HG02763 (cell line): Measurements from ENCODE around the gene HLX.

Source experiments
- ATAC-seq: cut with Tn5 transposase; IDR thresholded peaks from one replicate; pipeline ENCODE4 v1.9.1; 2021; ENCODE audit warnings: mild to moderate bottlenecking, moderate library complexity; ENCODE audit not compliant: unreplicated experiment

HLX gene

GRCh38 chr1:220879076-220879508, at the start of gene HLX:
Gene HLX (plus strand): TSS chr1:220879443. CDS start chr1:220879858, 415 bp downstream.
- peak; percentile 66 for ATAC-seq

GRCh38 chr1:220833436-220833835, 45.8 kb upstream of the HLX start:
- ATAC-seq = no peak

GRCh38 chr1:220834155-220834870, 44.9 kb upstream of the HLX start:
- ATAC-seq = no peak

- no peak for ATAC-seq
Measured at GRCh38 chr1:220838578-220838977, 40.7 kb upstream of the HLX start.

GRCh38 chr1:220839474-220839873, 39.8 kb upstream of the HLX start:
- ATAC-seq = no peak

GRCh38 chr1:220841293-220841692, 38.0 kb upstream of the HLX start:
- no peak for ATAC-seq

GRCh38 chr1:220843481-220844011, 35.7 kb upstream of the HLX start:
- ATAC-seq = no peak

GRCh38 chr1:220852408-220852807, 26.8 kb upstream of the HLX start:
- ATAC-seq = no peak

GRCh38 chr1:220872296-220872695, 6.9 kb upstream of the HLX start:
- no peak for ATAC-seq

- no peak for ATAC-seq
Measured at GRCh38 chr1:220873087-220873486, 6.2 kb upstream of the HLX start.

GRCh38 chr1:220873868-220874655, 5.2 kb upstream of the HLX start:
- no peak for ATAC-seq

- no peak for ATAC-seq
Measured at GRCh38 chr1:220875260-220875659, 4.0 kb upstream of the HLX start.

- no peak for ATAC-seq
Measured at GRCh38 chr1:220876511-220877376, 2.5 kb upstream of the HLX start.

- no peak for ATAC-seq
Measured at GRCh38 chr1:220877377-220878095, 1.7 kb upstream of the HLX start.

- ATAC-seq = peak; percentile 6
Measured at GRCh38 chr1:220878191-220879075, 810 bp upstream of the HLX start.

- ATAC-seq = peak; percentile 37
Measured at GRCh38 chr1:220879509-220880361, 492 bp downstream of the HLX start.

- no peak for ATAC-seq
Measured at GRCh38 chr1:220880362-220880670, 1.1 kb downstream of the HLX start.

GRCh38 chr1:220880726-220881506, 1.7 kb downstream of the HLX start:
- ATAC-seq = no peak
